ENCODE results near the gene ZNF665.

DNA sequence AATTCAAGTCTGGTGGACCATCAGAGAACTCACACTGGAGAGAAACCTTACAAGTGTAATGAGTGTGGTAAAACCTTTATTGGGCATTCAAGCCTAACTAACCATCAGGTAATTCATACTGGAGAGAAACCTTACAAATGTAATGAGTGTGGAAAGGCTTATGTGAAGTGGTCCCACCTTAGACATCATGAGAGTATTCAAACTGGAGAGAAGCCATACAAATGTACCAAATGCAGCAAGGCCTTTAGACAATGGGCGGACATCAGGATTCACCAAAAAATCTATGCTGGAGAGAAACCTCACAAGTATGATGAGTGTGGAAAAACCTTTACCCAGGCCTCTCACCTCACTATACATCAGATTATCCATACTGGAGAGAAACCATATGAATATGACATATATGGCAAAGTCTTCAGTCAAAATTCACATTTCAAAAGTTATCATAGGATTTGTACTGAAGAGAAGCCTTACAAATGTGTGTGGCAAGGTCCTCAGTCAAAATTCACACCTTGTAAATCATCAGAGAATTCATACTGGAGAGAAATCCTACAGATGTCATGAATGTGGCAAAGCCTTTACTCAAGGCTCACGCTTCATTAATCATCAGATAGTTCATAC, 19.7 kb upstream of the ZNF665 start:
- no peak for TF ChIP-seq TAF1 (IDR thresholded peaks at IDR 0.05; ENCODE audit: low read depth, low read length)
- no peak for TF ChIP-seq POLR2A (IDR thresholded peaks at IDR 0.05; ENCODE audit: low read depth, low read length)
- TF ChIP-seq POLR2AphosphoS5 (IDR thresholded peaks at IDR 0.05; ENCODE audit: low read depth, low read length) = no peak
- TF ChIP-seq SPI1 (IDR thresholded peaks at IDR 0.05; ENCODE audit: low read depth, low read length) = no peak
- no peak for TF ChIP-seq POU2F2 (IDR thresholded peaks at IDR 0.05; ENCODE audit: low read depth, low read length)

Measured in GM12891 (cell line).